IPS-18c (cell line): ENCODE data around the gene FANCE.
A peak's percentile ranks its signal among the peaks of the same experiment; 100 is the strongest.

Experiments
- H3K4me3 ChIP-seq: 2 replicates; pipeline ENCODE4 v1.7.0; 2013; ENCODE audit warnings: low read depth, mild to moderate bottlenecking, low read length, moderate library complexity; ENCODE audit not compliant: insufficient read depth
- H3K9me3 ChIP-seq: one replicate; pipeline ENCODE4 v1.6.1; 2013; ENCODE audit warnings: mild to moderate bottlenecking, low read length, moderate library complexity; ENCODE audit not compliant: control insufficient read depth, insufficient read depth

Gene FANCE

DNA sequence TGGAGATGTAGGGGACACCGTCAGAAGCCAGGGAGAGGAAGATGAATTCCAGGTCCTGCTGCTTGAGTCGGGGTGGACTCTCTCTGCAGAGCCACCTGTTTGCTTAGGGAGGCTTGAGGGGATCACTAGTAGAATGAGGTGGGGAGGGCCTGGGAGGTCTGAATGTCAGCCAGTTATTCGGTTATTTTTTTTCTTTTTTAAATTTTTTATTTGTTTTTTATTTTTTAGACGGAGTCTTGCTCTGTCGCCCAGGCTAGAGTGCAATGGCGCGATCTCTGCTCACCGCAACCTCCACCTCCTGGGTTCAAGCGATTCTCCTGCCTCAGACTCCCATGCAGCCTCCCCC lies 36.4 kb downstream of the FANCE start:
- Histone ChIP-seq H3K4me3 (no peak overlapping the region), H3K9me3 (no peaks in the 10 kb centered on the region)

DNA sequence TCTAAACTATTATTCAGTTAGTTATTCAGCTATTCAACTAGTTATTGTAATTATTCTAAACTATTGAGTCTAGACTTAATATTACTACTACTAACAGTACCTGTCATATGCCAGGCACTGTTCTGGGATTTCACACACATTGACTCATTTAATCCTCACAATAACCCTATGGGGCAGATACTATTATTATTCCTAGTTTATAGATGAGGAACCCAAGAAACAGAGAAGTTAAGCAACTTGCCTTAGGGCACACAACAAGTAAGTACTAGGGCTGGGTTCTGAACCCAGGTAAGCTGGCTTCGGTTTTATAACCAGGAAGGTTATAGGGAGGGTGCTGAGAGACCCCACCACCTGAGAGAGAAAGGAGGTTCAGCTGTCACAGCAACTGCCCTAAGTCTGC lies 36.9 kb downstream of the FANCE start:
- no peak overlapping the region for H3K4me3 ChIP-seq
- H3K9me3 ChIP-seq: no peaks in the 10 kb centered on the region

DNA sequence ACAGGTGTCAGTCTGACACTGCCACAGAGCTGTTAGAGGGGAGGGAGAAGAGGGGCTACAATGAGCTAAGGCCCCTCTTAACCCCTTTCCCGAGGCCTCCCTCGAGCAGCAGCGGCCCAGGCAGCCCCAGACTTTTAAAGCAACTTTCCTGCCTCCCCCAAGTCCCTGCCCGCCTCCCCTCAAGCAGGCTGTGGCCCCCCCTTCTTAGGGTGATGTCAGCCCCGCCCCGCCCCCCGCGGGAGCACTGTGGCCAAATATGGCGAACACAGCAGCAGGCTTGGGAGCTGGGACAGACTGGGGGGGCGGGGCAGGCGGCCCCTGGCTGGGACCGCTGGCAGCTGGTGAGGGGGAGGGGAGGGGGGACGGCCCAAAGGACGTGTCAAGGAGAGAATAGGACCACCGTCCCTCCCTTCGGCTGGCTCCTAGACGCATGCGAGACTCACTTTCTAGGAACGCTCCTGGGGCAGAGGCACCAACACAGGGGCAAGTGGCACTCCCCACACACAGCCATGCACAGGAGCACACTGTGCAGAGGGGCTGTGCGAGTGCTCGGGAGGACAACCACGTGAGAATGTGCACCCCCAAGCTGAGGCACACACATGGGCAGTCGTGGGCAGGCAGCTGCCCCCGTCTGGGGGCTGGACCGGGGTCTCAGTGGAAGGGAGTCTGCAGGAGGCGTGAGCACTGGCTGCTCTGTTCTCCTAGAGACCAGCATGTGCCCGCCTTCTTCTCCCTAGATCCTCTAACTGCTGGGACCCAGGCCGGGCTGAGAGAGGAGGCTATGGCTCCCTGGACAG lies 38.1 kb downstream of the FANCE start:
- H3K4me3 ChIP-seq: peak overlapping the region; percentile 32
- H3K9me3 ChIP-seq: no peaks in the 10 kb centered on the region

DNA sequence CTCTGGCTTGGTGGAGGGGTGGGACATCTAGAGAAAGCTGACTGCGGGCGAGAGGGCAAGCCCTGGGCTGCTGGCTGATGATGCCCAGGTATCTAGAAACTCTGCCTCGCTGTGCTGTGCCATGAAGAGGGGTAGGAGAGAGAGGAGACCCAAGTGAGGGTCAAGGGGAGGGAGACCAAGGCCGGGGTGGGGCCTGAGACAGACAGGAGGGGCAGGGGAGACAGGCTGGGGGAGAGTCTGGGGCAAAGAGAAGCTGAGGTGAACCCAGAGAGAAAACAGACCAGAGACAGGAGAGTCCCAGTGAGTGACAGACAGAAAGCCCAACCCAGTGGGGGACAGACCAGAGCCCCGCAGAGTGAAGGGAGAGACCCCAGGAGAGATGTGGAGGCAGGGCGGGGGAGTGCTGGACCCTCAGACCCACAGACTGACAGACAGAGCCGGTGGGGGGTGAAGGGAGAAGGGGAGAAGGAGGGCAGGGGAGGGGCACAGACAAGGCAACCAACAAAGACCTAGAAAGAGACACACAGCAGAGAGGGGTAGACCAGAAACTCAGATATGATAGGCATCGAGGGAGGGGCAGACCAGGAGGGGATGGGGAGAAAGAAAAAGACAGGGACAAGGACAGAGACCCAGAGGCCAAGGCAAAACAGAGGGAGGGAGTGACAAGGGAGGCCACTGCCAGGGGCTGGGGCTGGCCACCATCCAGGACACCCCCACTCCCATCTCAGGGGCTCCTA lies 38.9 kb downstream of the FANCE start:
- Histone ChIP-seq H3K4me3 (peak overlapping the region; percentile 28; the same call in 1 of the 2 replicates), H3K9me3 (no peaks in the 10 kb centered on the region)

DNA sequence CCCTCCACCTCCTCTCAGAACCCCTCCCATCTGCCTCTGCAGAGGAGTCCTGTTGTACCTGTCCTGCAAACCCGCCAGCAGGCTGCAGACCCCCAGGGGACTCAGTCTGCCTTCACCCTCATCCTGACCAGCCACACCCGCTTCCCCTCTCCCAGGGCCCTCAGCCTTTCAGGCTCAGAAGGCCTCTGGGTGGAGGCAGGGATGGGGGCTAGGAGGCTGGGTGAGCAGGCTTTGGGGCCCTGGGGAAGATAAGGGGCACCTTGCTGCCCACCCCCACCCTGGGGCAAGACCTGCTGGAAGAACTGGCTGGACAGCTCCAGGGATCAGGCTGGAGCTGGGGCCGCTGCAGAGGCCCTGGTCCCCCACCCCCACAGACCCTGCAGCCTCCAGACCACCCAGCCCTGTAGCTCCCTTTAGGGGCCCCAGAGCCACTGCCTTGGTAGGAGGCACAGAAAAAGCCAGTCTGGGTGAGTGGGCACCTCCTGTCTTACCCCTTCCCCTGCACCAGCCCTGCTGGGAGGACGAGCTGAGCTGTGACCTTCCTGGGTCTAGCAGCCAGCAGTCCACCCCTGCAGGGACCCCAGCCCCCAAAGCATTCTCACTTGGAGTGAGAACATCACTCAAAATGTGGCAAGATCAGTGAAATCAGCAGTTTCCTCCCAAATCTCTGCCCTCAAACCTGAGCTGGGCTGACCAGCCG lies 39.6 kb downstream of the FANCE start:
- peaks cover 2% of the 10 kb centered on the region for H3K9me3 ChIP-seq
- H3K4me3 ChIP-seq: peak overlapping the region; percentile 28; the same call in 1 of the 2 replicates

DNA sequence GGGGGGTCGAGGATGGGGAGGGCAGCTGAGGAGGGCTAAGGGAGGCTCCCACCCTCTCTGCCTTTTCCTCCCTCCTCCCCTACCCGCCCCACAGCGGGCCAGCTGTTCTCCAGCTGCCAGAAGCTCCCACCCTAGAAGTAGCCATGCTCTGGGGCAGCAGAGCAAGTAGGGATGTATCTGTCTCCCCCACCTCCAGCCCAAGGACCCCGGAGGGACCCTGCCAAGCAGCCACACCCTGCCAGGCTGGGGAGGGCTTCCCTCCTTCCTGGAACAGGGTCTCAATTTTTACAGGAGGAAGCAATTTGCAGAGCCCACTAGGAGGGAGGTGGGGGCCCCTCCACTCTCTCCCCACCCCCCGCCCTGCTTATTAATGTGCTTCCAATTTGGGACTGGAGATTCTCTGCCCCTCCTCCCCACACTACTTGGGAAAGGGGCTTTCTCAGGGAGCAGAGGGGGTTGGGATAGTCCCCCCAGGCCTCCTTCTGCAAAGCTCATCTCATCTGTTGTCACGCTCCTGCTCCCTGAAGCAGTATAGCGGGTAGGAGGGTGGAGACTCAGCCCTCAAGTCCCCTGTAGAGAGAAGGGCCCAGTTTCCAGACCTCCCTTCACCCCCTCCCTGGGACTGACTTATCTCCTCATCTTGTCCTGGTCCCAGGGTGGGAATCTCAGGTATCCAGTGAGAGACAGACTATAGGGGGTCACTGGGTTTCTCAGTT lies 40.3 kb downstream of the FANCE start:
- Histone ChIP-seq H3K4me3 (no peak overlapping the region), H3K9me3 (peaks cover 2% of the 10 kb centered on the region)

DNA sequence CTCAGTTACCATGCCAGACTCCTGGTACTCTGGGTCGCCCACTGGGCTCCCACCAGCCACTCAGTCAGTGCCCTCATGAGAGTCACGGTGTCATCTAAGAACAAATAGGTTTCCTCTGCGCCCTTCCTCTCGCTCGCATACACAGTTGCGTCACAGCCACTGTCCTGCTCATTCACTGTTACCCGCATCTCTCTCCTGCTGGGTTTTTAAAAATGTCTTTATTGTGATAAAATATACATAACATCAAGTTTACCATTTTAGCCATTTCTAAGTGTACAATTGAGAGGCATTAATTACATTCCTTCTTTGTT lies 40.8 kb downstream of the FANCE start:
- peaks cover 2% of the 10 kb centered on the region for H3K9me3 ChIP-seq
- no peak overlapping the region for H3K4me3 ChIP-seq

DNA sequence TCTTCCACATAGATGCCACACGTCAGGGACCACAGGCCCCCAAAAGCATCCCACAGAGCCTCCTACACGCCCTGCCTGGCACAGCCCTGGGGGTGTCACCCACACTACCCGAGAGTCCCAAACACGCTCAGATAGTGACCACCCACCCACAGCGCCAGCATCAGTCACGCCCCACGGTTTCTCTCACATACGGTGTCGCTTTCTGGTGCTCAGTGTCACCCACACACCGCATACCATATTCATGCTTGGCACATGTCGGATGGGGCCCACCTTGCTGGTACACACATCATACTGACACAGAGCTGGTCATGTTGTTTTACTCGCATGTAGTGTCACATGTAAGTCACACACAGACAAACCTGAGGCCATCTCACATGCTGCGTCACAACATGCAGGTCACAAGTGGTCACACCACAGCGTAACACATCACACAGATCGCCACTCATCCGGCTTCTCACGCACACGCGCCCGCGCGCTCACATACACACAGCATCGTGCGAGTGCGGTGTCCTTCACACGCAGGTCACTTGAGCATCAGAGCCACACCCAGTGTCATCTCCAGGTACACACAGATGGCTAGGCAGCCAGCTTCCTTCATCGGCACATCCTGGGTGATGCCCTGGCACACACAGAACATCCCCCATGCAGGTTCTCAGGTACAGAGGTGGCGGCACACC lies 41.3 kb downstream of the FANCE start:
- no peak overlapping the region for H3K4me3 ChIP-seq
- peaks cover 2% of the 10 kb centered on the region for H3K9me3 ChIP-seq

DNA sequence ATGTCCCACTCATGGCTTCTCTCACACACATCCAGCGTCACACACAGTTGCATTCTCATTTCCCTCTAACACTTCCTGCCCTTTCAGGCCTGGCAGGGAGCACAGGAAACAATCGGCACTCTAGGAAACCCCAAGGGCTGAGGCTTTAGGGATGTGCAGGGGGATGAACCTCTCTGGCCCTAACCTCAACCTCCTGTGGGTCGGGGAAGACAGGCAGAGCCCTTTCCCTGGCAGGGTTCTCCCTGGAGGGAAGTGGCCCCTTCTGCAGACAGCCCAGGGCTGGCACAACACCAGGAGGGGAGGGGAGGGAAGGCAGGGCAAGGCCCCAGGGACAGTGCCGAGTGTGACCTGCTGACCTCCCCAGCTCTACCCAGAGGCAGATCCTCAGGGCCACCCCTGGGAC lies 42.0 kb downstream of the FANCE start:
- H3K4me3 ChIP-seq: no peak overlapping the region

DNA sequence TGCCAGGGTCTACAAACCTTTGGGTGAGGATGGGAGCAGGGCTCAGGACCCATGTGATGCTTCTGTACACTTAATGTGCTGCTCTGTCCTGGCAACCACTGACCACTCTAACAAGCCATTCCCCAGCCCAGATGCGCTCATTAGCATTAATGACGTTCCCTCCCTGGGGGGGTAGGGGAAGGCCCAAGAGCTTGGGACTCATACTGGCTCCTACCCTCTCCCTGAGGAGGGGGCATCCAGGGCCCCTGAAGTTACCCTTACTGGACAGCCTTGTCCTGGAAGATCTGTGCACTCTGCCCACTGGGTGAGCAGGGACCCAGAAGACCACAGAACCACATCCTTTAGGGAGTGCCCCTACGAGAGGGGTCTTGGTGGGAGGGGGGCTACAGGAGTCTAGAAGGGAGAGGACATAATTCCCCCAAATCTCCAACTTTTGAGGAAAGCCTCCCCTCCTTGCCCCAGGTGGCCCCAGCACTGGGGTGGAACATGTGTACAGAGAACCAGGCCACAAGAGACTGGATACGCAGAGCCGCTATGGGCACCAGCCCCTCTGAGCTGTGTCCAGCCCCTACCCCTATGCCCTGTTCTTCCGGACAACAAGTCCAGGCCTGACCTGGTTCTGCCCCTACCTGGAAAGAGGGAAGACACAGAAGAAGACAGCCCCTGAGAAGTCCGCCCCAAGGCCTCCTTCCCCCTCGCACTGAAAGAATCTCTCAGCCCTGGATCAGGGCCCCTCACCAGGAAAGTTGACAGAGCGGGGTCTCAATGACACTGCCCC lies 43.3 kb downstream of the FANCE start:
- Histone ChIP-seq H3K9me3 (peaks cover 2% of the 10 kb centered on the region), H3K4me3 (peak overlapping the region; percentile 66)

More for the DNA sequence above, 42.0 kb downstream of the FANCE start:
- H3K9me3 ChIP-seq: peaks cover 2% of the 10 kb centered on the region

DNA sequence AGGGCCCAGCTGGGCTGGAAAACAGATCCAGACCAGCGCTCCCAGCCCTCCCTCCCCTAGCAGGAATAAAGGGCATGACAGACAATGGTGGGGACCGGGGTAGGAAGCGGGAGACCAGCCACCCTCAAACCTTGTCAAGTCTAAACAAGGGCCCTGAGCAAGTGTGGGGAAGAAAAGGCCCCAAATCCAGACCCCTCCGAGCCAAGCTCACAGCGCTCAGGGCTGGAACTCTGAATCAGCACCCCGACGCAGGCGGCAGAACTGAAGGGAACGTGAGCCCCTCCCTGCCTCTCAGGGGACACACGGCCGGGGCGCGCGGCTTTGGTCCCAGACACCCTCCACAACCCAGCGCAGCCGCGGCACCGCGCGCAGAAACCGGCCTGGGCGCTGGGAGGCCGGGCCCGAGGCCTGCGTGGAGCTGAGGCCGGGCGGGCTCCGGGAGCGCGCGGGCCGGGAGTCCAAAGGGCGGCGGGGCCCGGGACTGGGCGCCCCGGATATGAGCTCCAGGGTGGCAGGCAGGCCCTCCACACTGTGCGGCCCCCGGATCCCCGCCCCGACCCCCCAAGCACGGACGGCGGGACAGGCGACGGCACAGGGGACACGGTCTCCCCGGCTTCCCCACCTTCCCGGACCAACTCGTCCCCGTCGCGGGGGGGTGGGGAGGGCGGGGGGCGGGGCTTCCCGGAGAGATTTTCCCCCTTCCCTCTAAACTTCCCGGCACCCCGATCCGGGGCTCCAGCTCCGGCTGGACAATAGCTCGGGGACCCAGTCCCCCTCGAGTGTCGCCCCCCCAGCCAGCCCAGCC lies 44.1 kb downstream of the FANCE start:
- Histone ChIP-seq H3K9me3 (peaks cover 2% of the 10 kb centered on the region), H3K4me3 (peak overlapping the region; percentile 66)

DNA sequence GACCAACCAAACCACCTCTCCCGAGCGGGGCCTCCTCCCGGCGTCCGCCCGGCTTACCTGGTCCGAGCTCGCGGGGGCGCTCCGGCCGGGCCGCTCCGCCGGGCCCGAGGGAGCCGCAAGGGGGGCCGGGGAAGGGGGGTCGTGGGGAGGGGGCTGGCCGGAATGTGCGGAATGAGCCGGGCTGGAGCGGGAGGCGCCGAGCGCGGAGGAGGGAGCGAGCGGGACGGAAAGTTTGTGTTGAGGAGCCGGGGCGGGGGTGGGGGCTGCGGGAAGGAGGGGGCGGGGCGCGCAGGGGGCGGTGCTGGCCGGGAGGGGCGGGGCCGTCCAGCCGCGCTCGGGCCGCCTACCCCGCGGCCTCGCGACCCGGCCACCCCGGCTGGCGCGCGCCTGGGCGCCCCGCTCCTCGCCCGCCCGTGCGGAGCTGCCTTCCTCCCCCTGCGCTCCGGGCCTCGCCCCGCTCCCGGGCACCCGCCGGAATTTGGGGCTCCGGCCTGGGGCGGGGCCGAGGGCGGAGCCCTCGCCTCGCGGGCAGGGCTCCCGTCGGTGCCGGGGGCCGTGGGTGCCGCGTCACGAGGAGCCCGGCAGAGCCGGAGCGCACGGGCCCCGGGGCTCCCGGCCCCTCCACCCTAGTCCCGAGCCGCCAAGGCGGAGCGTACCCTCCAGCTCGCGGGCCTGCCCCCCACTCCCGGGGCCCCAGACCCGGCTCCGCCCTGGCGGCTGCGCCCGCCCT lies 44.9 kb downstream of the FANCE start, which contains the start of gene TEAD3:
TSS of gene TEAD3 (minus strand) at position 239 of the 730 bp plus-strand sequence.
- Histone ChIP-seq H3K4me3 (peak within 1 kb of the TSS; percentile 77), H3K9me3 (peaks cover 2% of the 10 kb centered on the region)

DNA sequence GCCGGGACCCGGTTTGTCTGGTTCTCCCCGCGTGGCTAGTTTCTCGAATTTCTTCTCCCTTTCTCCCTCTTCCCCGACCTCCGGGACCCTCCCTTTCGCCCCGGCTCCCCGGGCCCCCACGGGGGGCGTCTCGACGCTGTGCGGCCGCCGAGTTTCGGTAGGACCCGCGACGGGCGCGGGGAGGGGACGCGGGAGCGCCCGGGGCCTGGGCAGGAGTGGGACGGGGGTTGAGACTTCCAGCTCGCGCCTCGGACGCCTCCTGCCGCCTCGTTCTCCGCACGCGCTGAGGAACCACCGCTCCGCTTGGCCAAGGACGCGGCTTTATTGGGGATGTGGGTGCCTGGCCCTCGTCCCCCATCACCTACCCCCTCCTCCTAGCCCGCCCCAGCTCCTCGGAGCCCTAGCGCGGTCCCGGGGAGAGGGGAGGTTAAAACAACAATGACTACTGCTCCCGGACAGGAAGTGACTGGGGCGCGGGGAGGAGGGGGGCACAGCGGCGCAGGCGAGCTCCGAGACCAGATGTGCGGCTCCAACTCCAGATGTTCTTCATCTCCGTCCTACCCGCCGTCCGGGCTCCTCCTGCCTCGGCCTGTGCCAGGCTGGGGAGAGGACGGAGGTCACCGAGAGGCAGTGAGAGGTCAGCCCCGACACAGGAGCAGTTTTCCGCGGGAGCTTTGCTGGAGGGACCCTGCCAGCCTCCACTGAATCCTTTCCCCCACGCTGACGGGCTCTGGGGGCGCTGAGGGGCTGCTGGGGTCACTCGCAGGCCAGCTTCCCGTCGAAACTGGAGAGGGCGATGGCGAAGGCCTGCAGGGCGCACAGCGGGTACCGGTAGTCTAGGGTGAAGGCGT lies 45.7 kb downstream of the FANCE start:
- peaks cover 2% of the 10 kb centered on the region for H3K9me3 ChIP-seq
- peak overlapping the region; percentile 77 for H3K4me3 ChIP-seq

DNA sequence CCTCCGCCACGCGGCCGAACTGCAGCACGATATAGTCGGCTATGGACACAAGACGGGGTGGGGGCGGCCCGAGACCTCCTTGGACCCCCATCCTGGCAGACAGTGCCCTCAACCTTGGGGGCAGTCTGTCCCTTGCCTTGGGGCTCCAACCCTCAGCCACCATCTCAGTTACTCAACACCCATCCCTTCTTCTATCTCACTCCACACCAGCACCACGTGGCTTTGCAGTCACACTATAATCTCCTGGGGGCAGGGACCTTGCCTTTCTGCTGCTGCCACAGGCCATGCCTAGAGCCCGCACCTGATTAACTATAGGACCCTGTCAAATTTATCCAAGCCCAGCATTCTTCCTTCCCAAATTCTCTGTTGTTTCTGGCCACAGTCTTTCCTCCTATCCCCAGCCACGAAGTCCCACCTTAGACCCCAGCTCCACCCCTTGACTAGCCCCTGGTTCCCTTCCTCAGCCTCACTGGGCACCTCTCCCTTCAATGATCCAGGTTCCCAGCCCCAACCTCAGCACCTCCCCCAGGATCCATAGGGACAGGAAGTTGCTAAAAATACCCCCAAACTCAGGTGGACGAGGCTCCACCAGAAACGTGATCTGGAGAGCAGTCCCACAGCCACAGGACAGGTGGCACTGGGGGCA lies 46.4 kb downstream of the FANCE start:
- Histone ChIP-seq H3K4me3 (peak overlapping the region; percentile 77), H3K9me3 (peaks cover 2% of the 10 kb centered on the region)
